HG02870 (cell line): ENCODE data around the gene NPM1.
A peak's percentile ranks its signal among the peaks of the same experiment; 100 is the strongest.
"Not testable (repeated sequence)": the region's sequence is repeated elsewhere in the genome, so short reads cannot be mapped to it uniquely, and the experiment has no call there.

Experiments used
- ATAC-seq: cut with Tn5 transposase; IDR thresholded peaks from one replicate; pipeline ENCODE4 v1.9.1; 2021; ENCODE audit warnings: mild to moderate bottlenecking, moderate library complexity; ENCODE audit not compliant: unreplicated experiment

Gene NPM1

GRCh38 chr5:171386006-171386671 is 1.5 kb upstream of the NPM1 start:
- no peak for ATAC-seq

GRCh38 chr5:171386861-171387344 is 746 bp upstream of the NPM1 start:
- no peak for ATAC-seq

GRCh38 chr5:171387970-171388815 is 544 bp downstream of the NPM1 start:
- peak; percentile 33 for ATAC-seq

GRCh38 chr5:171388816-171389168 is 1.1 kb downstream of the NPM1 start:
- peak; percentile 15 for ATAC-seq

- no peak for ATAC-seq
These were observed 3.4 kb downstream of the NPM1 start for GRCh38 chr5:171390883-171391677.

- no peak for ATAC-seq
These were observed 4.4 kb downstream of the NPM1 start for GRCh38 chr5:171391996-171392577.

GRCh38 chr5:171392585-171393159 is 5.0 kb downstream of the NPM1 start:
- no peak for ATAC-seq

GRCh38 chr5:171395042-171395441 is 7.4 kb downstream of the NPM1 start:
- ATAC-seq, result no peak

- ATAC-seq, result not testable (repeated sequence)
These were observed 8.9 kb downstream of the NPM1 start for GRCh38 chr5:171396583-171396982.

- ATAC-seq, result no peak
These were observed 9.5 kb downstream of the NPM1 start for GRCh38 chr5:171397190-171397589.

GRCh38 chr5:171397599-171397998 is 9.9 kb downstream of the NPM1 start:
- no peak for ATAC-seq

GRCh38 chr5:171398660-171399059 is 11.0 kb downstream of the NPM1 start:
- ATAC-seq, result not testable (repeated sequence)

- ATAC-seq, result no peak
These were observed 12.5 kb downstream of the NPM1 start for GRCh38 chr5:171400169-171400568.

- no peak for ATAC-seq
These were observed 13.7 kb downstream of the NPM1 start for GRCh38 chr5:171401167-171401947.

GRCh38 chr5:171402751-171403150 is 15.1 kb downstream of the NPM1 start:
- not testable (repeated sequence) for ATAC-seq

- no peak for ATAC-seq
These were observed 18.0 kb downstream of the NPM1 start for GRCh38 chr5:171405615-171406014.

GRCh38 chr5:171407234-171407633 is 19.6 kb downstream of the NPM1 start:
- ATAC-seq, result no peak

GRCh38 chr5:171409164-171410136 is 21.8 kb downstream of the NPM1 start:
- no peak for ATAC-seq

GRCh38 chr5:171410181-171410580 is 22.5 kb downstream of the NPM1 start:
- no peak for ATAC-seq
